GM23248 (cell line): ENCODE measurements around the gene CENPM. TPM values are rescaled to one million over a fixed set of nuclear protein-coding genes. Genes with fewer than 3 reads are reported as not detected.

Experiments
- DNase-seq: peaks from one replicate; pipeline ENCODE4 v3.0.0-alpha.2; 2015
- H2AFZ ChIP-seq: fragments of 200-600 bp; sonication (generic); 2 replicates; pipeline ENCODE4 v1.6.1; 2016; ENCODE audit warnings: antibody characterized with exemption
- H3F3A ChIP-seq: fragments of 200-600 bp; sonication (generic); 2 replicates; pipeline ENCODE4 v1.6.1; 2016; ENCODE audit warnings: mild to moderate bottlenecking, antibody characterized with exemption, mixed run types; ENCODE audit not compliant: insufficient read depth
- H3K27ac ChIP-seq: fragments of 200-600 bp; sonication (generic); 2 replicates; pipeline ENCODE4 v1.5.1; 2016; ENCODE audit warnings: mild to moderate bottlenecking
- H3K27me3 ChIP-seq: fragments of 200-600 bp; sonication (generic); replicated peaks from 2 replicates; pipeline ENCODE4 v1.6.1; 2016; ENCODE audit warnings: mild to moderate bottlenecking; ENCODE audit not compliant: insufficient read depth
- H3K36me3 ChIP-seq: fragments of 200-600 bp; sonication (generic); 2 replicates; pipeline ENCODE4 v1.6.1; 2016; ENCODE audit warnings: low read depth, mild to moderate bottlenecking
- H3K4me1 ChIP-seq: fragments of 200-600 bp; sonication (generic); 2 replicates; pipeline ENCODE4 v1.6.1; 2016; ENCODE audit warnings: mild to moderate bottlenecking; ENCODE audit not compliant: insufficient read depth
- H3K4me2 ChIP-seq: fragments of 200-600 bp; sonication (generic); one replicate; pipeline ENCODE4 v1.6.1; 2016; ENCODE audit warnings: mild to moderate bottlenecking; ENCODE audit not compliant: unreplicated experiment
- H3K4me3 ChIP-seq: fragments of 200-600 bp; sonication (generic); 2 replicates; pipeline ENCODE4 v1.5.1; 2016; ENCODE audit warnings: mild to moderate bottlenecking
- H3K79me2 ChIP-seq: fragments of 200-600 bp; sonication (generic); 2 replicates; pipeline ENCODE4 v1.6.1; 2016; ENCODE audit warnings: mild to moderate bottlenecking; ENCODE audit not compliant: insufficient read depth
- H3K9ac ChIP-seq: fragments of 200-600 bp; sonication (generic); 2 replicates; pipeline ENCODE4 v1.6.1; 2016; ENCODE audit warnings: mild to moderate bottlenecking
- H3K9me2 ChIP-seq: fragments of 200-600 bp; sonication (generic); 2 replicates; pipeline ENCODE4 v1.6.1; 2016; ENCODE audit warnings: mixed run types, mild to moderate bottlenecking, moderate library complexity; ENCODE audit not compliant: insufficient read depth
- H3K9me3 ChIP-seq: fragments of 200-600 bp; sonication (generic); one replicate; pipeline ENCODE4 v1.6.1; 2017; ENCODE audit warnings: low read depth
- H4K20me1 ChIP-seq: fragments of 200-600 bp; sonication (generic); 2 replicates; pipeline ENCODE4 v1.6.0; 2016; ENCODE audit not compliant: insufficient read depth
- EZH2 ChIP-seq: fragments of 200-600 bp; sonication (generic); IDR thresholded peaks from 2 replicates; pipeline ENCODE4 v1.6.1; 2018; ENCODE audit warnings: antibody characterized with exemption, mild to moderate bottlenecking; ENCODE audit not compliant: insufficient read depth, poor library complexity, severe bottlenecking
- EZH2phosphoT487 ChIP-seq: fragments of 200-600 bp; sonication (generic); IDR thresholded peaks from 2 replicates; pipeline ENCODE4 v1.6.1; 2018; ENCODE audit warnings: antibody characterized with exemption, moderate library complexity, mild to moderate bottlenecking, low read depth; ENCODE audit not compliant: insufficient read depth
- WGBS, 2 experiments: methylation state at CpG; one replicate each; pipeline ENCODE4 v1.1.6; 2015 to 2017; ENCODE audit warnings: low lambda C conversion rate in 2 of 2, low coverage in 1 of 2; ENCODE audit errors: missing lambda C conversion rate in 2 of 2; 5-methylcytosine and 5-hydroxymethylcytosine counted together
- in situ Hi-C: fragments of 300-500 bp; cut with MboI; formaldehyde crosslinking; loops from 2 replicates; pipeline ENCODE4 v1.15.0; 2020
- polyA plus RNA-seq: library from polyadenylated mRNA; unstranded; fragments of >200 nt; fragmentation: Nextera tagmentation; extraction: Ambion mirVana; gene quantifications from 2 replicates; pipeline ENCODE4 v1.2.1, GENCODE V29; 2016
- total RNA-seq: library from RNA; depleted of rRNA; stranded (reverse); fragments of >200 nt; shearing (Covaris generic); gene quantifications from 2 replicates; pipeline ENCODE4 v1.2.3, GENCODE V29; 2014; rRNA removed

Gene CENPM, protein sequence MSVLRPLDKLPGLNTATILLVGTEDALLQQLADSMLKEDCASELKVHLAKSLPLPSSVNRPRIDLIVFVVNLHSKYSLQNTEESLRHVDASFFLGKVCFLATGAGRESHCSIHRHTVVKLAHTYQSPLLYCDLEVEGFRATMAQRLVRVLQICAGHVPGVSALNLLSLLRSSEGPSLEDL
- total RNA-seq (5.7 and 15.0 TPM in 2 replicates), polyA plus RNA-seq (18.9 and 20.0 TPM in 2 replicates)

GRCh38 chr22:41946629-41947423 lies at the start of gene CENPM:
TSS of gene CENPM (minus strand) at chr22:41947152. CDS start at chr22:41947076, 76 bp downstream.
- Histone ChIP-seq H3K79me2 (peaks cover 10% of the 10 kb centered on the region; the same call in 1 of the 2 replicates), H3K4me3 (peak within 1 kb of the TSS; percentile 81), H3K4me1 (peaks cover 7% of the 10 kb centered on the region), H3K27ac (0 out of 2 replicates have a peak within 1 kb of the TSS, but pooled peaks have one; percentile 6), H2AFZ (peak within 1 kb of the TSS; percentile 91), H3K4me2 (peak within 1 kb of the TSS; percentile 96), H3K9ac (peak within 1 kb of the TSS; percentile 76), H3K9me2 (no peaks in the 10 kb centered on the region), H3F3A (peaks cover 3% of the 10 kb centered on the region), H4K20me1 (no peaks in the 10 kb centered on the region), H3K27me3 (no peaks in the 10 kb centered on the region), H3K36me3 (no peaks in the 10 kb centered on the region), H3K9me3 (no peaks in the 10 kb centered on the region)
- 1 to 2% methylated on average over 46 to 51 of the region's 56 CpGs for WGBS, 2 experiments
- DNase-seq, result peak; percentile 97
- TF ChIP-seq EZH2 (no peak), EZH2phosphoT487 (no peak)
- in situ Hi-C loops, result loop anchor here (10.0 kb wide), 1 partner anchor 252 kb away; the partner anchor contains the start of gene MEI1

DNA sequence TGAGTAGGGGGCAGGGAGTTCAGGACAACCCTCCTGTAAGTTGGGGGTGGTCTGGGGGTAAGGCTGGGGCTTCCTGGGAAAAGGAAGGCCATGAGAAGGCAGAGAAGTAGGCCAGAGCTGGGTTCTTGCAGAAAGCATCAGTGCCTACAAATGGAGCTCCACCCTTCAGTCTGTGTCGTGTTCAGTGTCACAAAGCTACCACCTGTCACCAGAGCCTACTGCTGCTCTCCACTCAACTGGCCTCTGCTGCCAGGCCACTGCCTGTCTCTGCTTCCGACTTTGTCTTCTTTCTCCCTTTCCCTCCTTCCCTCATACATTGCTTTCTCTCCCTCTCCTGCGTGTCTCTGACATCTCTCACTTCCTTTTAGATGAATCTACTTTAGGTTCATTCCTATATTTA lies 48.3 kb upstream of the CENPM start:
- no peaks in the 10 kb centered on the region for H3K9me3 ChIP-seq
- no peak overlapping the region for H3K9ac ChIP-seq
- H3K36me3 ChIP-seq, result no peaks in the 10 kb centered on the region
- H3K27me3 ChIP-seq, result no peaks in the 10 kb centered on the region; the same call in 1 of the 2 replicates
- H2AFZ ChIP-seq, result no peak overlapping the region
- no peak overlapping the region for H3K4me3 ChIP-seq
- no peak for TF ChIP-seq EZH2phosphoT487
- no peak for TF ChIP-seq EZH2
- H3K27ac ChIP-seq, result no peak overlapping the region
- H3F3A ChIP-seq, result no peaks in the 10 kb centered on the region
- 63 to 69% methylated on average over 3 of the region's 3 CpGs for WGBS, 2 experiments
- H3K79me2 ChIP-seq, result no peaks in the 10 kb centered on the region
- no peaks in the 10 kb centered on the region for H3K4me1 ChIP-seq
- peaks cover 4% of the 10 kb centered on the region; the same call in 1 of the 2 replicates for H3K9me2 ChIP-seq
- no peak for DNase-seq
- in situ Hi-C loops, result no loop called here
- H3K4me2 ChIP-seq, result no peak overlapping the region
- no peaks in the 10 kb centered on the region for H4K20me1 ChIP-seq

DNA sequence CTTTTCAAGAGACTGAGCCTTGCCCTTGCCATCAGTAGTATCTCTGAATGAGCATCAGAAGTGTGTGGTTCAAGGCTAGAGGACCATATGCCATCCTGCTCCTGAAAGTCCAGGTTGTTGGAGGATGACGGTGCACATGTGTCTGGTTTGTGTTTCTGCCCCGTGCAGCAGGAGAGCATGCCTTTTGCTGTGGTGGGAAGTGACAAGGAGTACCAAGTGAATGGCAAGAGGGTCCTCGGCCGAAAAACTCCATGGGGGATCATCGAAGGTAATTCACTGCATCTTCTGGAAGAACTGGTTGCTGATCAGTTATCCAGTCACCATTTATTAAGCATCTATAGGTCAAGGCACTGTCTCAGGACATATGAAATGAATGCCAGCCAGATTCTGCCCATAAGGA lies 45.5 kb upstream of the CENPM start:
- no peak for DNase-seq
- H3K79me2 ChIP-seq, result no peaks in the 10 kb centered on the region
- no peaks in the 10 kb centered on the region for H3K9me3 ChIP-seq
- TF ChIP-seq EZH2phosphoT487 (no peak), EZH2 (no peak)
- no peaks in the 10 kb centered on the region for H3K4me1 ChIP-seq
- H3K27ac ChIP-seq, result no peak overlapping the region
- no peak overlapping the region for H3K9ac ChIP-seq
- H3K9me2 ChIP-seq, result no peaks in the 10 kb centered on the region
- no peak overlapping the region for H2AFZ ChIP-seq
- 55 to 63% methylated on average over 5 of the region's 5 CpGs for WGBS, 2 experiments
- H4K20me1 ChIP-seq, result no peaks in the 10 kb centered on the region
- H3K4me3 ChIP-seq, result no peak overlapping the region
- in situ Hi-C loops, result no loop called here
- H3K4me2 ChIP-seq, result no peak overlapping the region
- H3K36me3 ChIP-seq, result no peaks in the 10 kb centered on the region
- no peaks in the 10 kb centered on the region; the same call in 1 of the 2 replicates for H3K27me3 ChIP-seq
- no peaks in the 10 kb centered on the region for H3F3A ChIP-seq

GRCh38 chr22:41991111-41991510 lies 44.2 kb upstream of the CENPM start:
- TF ChIP-seq EZH2phosphoT487, result no peak
- no peak for TF ChIP-seq EZH2
- Histone ChIP-seq H4K20me1 (no peaks in the 10 kb centered on the region), H3K4me1 (no peaks in the 10 kb centered on the region), H3F3A (no peaks in the 10 kb centered on the region), H3K9me3 (no peaks in the 10 kb centered on the region), H3K36me3 (no peaks in the 10 kb centered on the region), H3K27ac (no peak overlapping the region), H2AFZ (no peak overlapping the region), H3K9ac (no peak overlapping the region), H3K9me2 (no peaks in the 10 kb centered on the region), H3K79me2 (no peaks in the 10 kb centered on the region), H3K27me3 (no peaks in the 10 kb centered on the region; the same call in 1 of the 2 replicates), H3K4me2 (no peak overlapping the region), H3K4me3 (no peak overlapping the region)
- in situ Hi-C loops, result no loop called here
- WGBS, 2 experiments, result 80 to 87% methylated on average over 7 of the region's 7 CpGs
- DNase-seq, result no peak
